Esophagus squamous epithelium (tissue), 5 donors: ENCODE measurements around the gene SPSB4. TPM values are rescaled to one million over a fixed set of nuclear protein-coding genes. Genes with fewer than 3 reads are reported as not detected.

Experiments
- DNase-seq: peaks from one replicate; lab custom pipeline; 2025; lab: John Stamatoyannopoulos, UW
- H3K27ac ChIP-seq, 4 donors: fragments of 200-600 bp; sonication (generic); one replicate each; pipeline ENCODE4 v1.5.1; 2016 to 2019; ENCODE audit warnings: mild to moderate bottlenecking in 1 of 4
- H3K27me3 ChIP-seq, 4 donors: fragments of 200-600 bp; sonication (generic); 1 replicate in 3 of 4; 2 replicates in 1 of 4; pipeline versions ENCODE4 v1.5.1 to v1.6.0; 2017 to 2021; ENCODE audit warnings: antibody characterized with exemption in 1 of 4
- H3K36me3 ChIP-seq, 3 donors: fragments of 200-600 bp; sonication (generic); one replicate each; pipeline ENCODE4 v1.5.1; 2016 to 2019
- H3K4me1 ChIP-seq, 3 donors: fragments of 200-600 bp; sonication (generic); one replicate each; pipeline ENCODE4 v1.5.1; 2017 to 2019
- H3K4me3 ChIP-seq, 4 donors: fragments of 200-600 bp; sonication (generic); 1 replicate in 3 of 4; 2 replicates in 1 of 4; pipeline ENCODE4 v1.5.1; 2016 to 2019; ENCODE audit warnings: mild to moderate bottlenecking in 2 of 4, moderate library complexity in 1 of 4
- H3K9me3 ChIP-seq, 3 donors: fragments of 200-600 bp; sonication (generic); one replicate each; pipeline ENCODE4 v1.5.1; 2016 to 2019
- POLR2A ChIP-seq, 4 donors: fragments of 450-650 bp; IDR thresholded peaks; one replicate each; pipeline ENCODE4 v1.6.1; 2017; ENCODE audit warnings: antibody characterized with exemption in 4 of 4, mild to moderate bottlenecking in 4 of 4, moderate library complexity in 3 of 4
- WGBS, 2 donors: methylation state at CpG; one replicate each; pipeline ENCODE4 v1.1.5; 2018; 5-methylcytosine and 5-hydroxymethylcytosine counted together
- intact Hi-C: fragments of 100-400 bp; cut with DNase I; formaldehyde crosslinking; loops from one replicate; pipeline ENCODE4 v1.15.0; 2022
- total RNA-seq, 4 donors: library from RNA; depleted of rRNA; stranded (reverse); fragments of >200 nt; gene quantifications; one replicate each; pipeline ENCODE4 v1.1.0, GENCODE V29; 2016
- TF ChIP-seq, protein P1 (sequence below), 6 experiments: fragments of 450-650 bp in 4 of 6; fragments of 200-600 bp in 2 of 6; sonication (generic) in 2 of 6; IDR thresholded peaks; one replicate each; pipeline ENCODE4 v1.5.1; 2016 to 2019; ENCODE audit warnings: antibody characterized with exemption in 6 of 6, mild to moderate bottlenecking in 4 of 6, moderate library complexity in 4 of 6
- donor health status: DM: yes; HTN: yes; CAD: no.

SPSB4 gene
- total RNA-seq, 4 donors from 2014 or later, result not detected

DNA sequence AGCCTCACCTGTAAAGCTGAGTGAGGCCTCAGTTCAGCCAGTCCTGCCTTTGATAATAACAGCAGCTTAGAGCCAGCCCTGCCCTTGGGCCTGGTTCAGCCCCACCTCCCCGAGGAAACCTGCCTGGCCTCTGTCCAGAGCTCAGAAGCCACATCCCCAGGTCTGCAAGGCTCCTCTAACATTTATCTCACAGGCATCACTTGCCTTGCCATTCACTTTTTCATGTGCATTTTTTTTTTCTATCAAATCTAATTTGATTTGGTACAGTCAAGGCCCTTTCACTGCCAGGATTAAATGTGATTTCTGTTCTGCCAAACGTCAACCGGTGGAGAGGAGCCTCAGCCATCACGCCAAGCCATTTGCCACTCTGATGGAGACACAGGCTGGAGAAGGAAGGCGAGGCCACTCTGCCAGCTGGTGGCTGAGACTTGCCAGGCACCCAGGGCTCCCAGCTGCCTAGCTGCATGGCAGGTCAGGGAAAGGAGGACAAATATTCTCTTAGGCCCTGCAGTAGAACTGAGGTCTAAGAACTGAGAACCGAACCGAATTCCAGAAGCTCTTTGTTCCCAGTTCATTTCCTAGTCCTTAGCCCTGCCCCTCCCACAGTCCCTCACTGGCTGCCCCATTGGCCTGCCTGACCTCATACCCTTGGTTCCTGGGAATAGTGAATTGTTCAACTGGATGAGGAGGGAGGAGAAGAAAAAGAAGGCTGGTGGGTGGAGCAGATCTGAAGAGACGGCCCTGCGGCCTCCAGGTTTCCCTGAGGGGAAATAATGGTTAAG lies 76.4 kb downstream of the SPSB4 start:
- intact Hi-C loops, result no loop called here
- no peaks in the 10 kb centered on the region for H3K4me1 ChIP-seq
- no peak overlapping the region for H3K27ac ChIP-seq
- 68 to 72% methylated on average over 9 of the region's 9 CpGs for WGBS, 2 donors
- H3K27me3 ChIP-seq, result peaks cover 0 to 22% (median 0%) of the 10 kb centered on the region in 4 donors
- no peaks in the 10 kb centered on the region for H3K36me3 ChIP-seq
- no peak for DNase-seq
- no peak overlapping the region for H3K4me3 ChIP-seq
- H3K9me3 ChIP-seq, result no peaks in the 10 kb centered on the region
- TF ChIP-seq, protein P1, sequence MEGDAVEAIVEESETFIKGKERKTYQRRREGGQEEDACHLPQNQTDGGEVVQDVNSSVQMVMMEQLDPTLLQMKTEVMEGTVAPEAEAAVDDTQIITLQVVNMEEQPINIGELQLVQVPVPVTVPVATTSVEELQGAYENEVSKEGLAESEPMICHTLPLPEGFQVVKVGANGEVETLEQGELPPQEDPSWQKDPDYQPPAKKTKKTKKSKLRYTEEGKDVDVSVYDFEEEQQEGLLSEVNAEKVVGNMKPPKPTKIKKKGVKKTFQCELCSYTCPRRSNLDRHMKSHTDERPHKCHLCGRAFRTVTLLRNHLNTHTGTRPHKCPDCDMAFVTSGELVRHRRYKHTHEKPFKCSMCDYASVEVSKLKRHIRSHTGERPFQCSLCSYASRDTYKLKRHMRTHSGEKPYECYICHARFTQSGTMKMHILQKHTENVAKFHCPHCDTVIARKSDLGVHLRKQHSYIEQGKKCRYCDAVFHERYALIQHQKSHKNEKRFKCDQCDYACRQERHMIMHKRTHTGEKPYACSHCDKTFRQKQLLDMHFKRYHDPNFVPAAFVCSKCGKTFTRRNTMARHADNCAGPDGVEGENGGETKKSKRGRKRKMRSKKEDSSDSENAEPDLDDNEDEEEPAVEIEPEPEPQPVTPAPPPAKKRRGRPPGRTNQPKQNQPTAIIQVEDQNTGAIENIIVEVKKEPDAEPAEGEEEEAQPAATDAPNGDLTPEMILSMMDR (IDR thresholded peaks at IDR 0.05), result no peak
- no peak for TF ChIP-seq POLR2A (IDR thresholded peaks at IDR 0.05)

- no peak overlapping the region for H3K27ac ChIP-seq
- no peak for TF ChIP-seq POLR2A (IDR thresholded peaks at IDR 0.05)
- TF ChIP-seq, protein P1 (IDR thresholded peaks at IDR 0.05), result no peak
- no peak for DNase-seq
- peaks cover 0 to 18% (median 0%) of the 10 kb centered on the region in 4 donors for H3K27me3 ChIP-seq
- intact Hi-C loops, result no loop called here
- WGBS, 2 donors, result 77 to 87% methylated on average over 5 of the region's 5 CpGs
- H3K9me3 ChIP-seq, result no peaks in the 10 kb centered on the region
- H3K4me1 ChIP-seq, result no peaks in the 10 kb centered on the region
- H3K36me3 ChIP-seq, result no peaks in the 10 kb centered on the region
- no peak overlapping the region for H3K4me3 ChIP-seq
Observed at GRCh38 chr3:141128126-141128777, 77.1 kb downstream of the SPSB4 start.

DNA sequence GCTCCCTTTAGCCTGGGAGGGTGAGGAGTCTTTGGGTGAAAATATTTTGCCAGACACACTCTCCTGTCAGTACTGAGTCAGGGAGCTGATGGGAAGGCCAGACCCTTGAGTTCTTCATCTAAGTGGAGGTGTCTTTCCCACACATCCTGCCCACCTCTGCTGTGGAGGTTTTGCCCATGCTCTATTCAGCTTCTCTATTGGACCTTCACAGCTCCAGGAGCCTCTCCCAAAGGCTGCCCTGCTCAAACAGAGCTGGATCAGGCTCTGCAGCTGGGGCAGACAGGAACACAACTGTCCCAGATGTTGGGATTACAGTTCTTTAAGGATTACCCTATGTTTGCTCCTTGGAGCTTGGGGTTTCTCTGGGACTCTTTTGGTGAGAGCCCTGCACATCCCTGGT lies 77.9 kb downstream of the SPSB4 start:
- H3K4me3 ChIP-seq, result no peak overlapping the region
- intact Hi-C loops, result no loop called here
- no peak for DNase-seq

GRCh38 chr3:141129541-141130011 lies 78.4 kb downstream of the SPSB4 start:
- Histone ChIP-seq H3K4me3 (no peak overlapping the region), H3K27ac (no peak overlapping the region), H3K36me3 (no peaks in the 10 kb centered on the region), H3K4me1 (no peaks in the 10 kb centered on the region), H3K9me3 (no peaks in the 10 kb centered on the region), H3K27me3 (peaks cover 0 to 12% (median 0%) of the 10 kb centered on the region in 4 donors)
- WGBS, 2 donors, result 62 to 74% methylated on average over 8 of the region's 8 CpGs
- TF ChIP-seq, protein P1 (IDR thresholded peaks at IDR 0.05), result no peak
- TF ChIP-seq POLR2A (IDR thresholded peaks at IDR 0.05), result no peak
- no peak for DNase-seq
- intact Hi-C loops, result no loop called here

More for the DNA sequence above, 77.9 kb downstream of the SPSB4 start:
- Histone ChIP-seq H3K9me3 (no peaks in the 10 kb centered on the region), H3K36me3 (no peaks in the 10 kb centered on the region), H3K27me3 (peaks cover 0 to 17% (median 0%) of the 10 kb centered on the region in 4 donors), H3K4me1 (no peaks in the 10 kb centered on the region), H3K27ac (no peak overlapping the region)
- no peak for TF ChIP-seq POLR2A (IDR thresholded peaks at IDR 0.05)
- TF ChIP-seq, protein P1 (IDR thresholded peaks at IDR 0.05), result no peak

- DNase-seq, result no peak
- H3K27ac ChIP-seq, result no peak overlapping the region
- no peaks in the 10 kb centered on the region for H3K36me3 ChIP-seq
- TF ChIP-seq POLR2A (IDR thresholded peaks at IDR 0.05), result no peak
- TF ChIP-seq, protein P1 (IDR thresholded peaks at IDR 0.05), result no peak
- intact Hi-C loops, result no loop called here
- H3K9me3 ChIP-seq, result peaks cover 0 to 7% (median 6%) of the 10 kb centered on the region in 3 donors
- H3K4me3 ChIP-seq, result no peak overlapping the region
- no peaks in the 10 kb centered on the region for H3K27me3 ChIP-seq
- H3K4me1 ChIP-seq, result no peaks in the 10 kb centered on the region
Observed at GRCh38 chr3:141143517-141143916, 92.4 kb downstream of the SPSB4 start.
